Activated effector memory CD4-positive, alpha-beta T cell treated with anti-CD3 and anti-CD28 coated beads, Interleukin-2, amount 50 U/mL, for 16 hours (primary cell): ENCODE results near the gene ETS1.
"Not testable (repeated sequence)": the region's sequence is repeated elsewhere in the genome, so short reads cannot be mapped to it uniquely, and the experiment has no call there.

Source experiments
- DNase-seq: peaks from one replicate; pipeline ENCODE4 v3.0.0-alpha.2; 2020

ETS1 gene

DNA sequence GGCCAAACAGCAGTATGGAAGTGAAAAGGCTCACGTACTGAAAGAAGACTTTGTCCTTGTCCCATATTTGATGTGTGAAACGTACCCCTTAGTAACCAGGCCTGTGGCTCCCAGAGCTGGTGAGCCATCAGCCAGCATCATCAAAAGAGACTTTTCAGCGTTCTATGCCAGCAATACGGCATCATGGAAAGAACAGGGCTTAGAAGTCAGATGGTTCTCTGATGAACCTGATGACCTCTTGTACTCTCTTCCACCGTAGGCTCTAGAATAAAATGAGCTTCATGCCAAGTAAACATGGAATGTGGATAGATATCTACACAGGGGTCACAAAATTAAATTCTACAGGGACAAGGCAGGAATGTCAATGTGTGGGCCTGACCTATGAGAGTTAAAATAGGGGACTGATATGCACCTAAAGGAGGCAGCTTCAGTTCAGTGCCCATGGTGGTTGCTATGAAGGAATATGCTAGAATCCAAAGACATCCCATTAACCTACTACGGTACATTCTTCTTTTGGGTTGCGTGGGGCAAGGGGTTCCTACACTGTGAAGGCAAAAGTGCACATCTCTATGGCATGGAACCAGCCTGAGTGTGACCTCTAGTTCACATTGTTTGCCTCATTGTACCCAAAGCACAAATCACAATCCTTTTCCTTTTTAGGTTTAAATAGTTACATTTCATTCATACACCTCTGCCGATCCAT is 130.6 kb downstream of the ETS1 start:
- DNase-seq, result no peak

GRCh38 chr11:128455766-128456165 is 131.6 kb downstream of the ETS1 start:
- no peak for DNase-seq

- no peak for DNase-seq
These were observed 133.7 kb downstream of the ETS1 start for GRCh38 chr11:128453444-128454336.

DNA sequence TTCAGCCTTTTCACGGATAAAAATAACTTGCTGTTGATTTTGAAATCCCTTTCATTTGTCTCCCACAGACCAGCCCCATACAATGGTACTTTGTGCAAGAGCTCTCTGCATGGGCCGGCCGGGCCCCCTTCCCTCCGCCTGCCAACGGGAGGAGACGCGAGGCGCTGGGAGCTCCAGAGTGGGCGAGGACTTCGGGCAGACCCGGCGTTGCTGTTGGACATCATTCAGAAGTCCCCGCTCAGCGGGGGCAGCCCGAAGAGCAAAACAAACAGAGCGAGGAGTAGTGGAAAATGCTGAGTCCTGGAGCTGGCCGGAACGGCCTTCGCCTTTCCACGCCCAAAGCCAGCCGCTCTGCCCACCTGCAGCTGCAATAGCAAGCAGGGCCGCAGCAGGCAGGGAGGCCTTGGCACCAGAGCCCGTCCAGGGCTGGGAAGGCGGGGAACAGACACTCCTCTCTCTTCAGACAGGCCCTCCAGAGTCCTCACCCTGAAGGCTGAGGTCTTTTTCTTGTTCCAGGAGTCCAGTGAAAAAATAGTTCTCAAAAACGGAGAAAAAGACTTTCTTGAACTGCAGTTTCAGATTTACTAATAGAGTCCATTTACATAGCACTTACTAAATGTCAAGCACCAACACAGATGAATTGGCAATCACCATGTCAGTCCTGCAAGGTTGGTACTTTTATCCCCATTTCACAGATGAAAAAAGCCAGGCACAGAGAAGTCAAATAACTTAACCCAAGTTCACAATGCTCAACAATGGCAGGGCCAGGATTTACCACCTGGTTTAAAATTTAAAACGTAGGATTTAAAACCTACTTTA is 135.5 kb downstream of the ETS1 start:
- DNase-seq, result no peak

DNA sequence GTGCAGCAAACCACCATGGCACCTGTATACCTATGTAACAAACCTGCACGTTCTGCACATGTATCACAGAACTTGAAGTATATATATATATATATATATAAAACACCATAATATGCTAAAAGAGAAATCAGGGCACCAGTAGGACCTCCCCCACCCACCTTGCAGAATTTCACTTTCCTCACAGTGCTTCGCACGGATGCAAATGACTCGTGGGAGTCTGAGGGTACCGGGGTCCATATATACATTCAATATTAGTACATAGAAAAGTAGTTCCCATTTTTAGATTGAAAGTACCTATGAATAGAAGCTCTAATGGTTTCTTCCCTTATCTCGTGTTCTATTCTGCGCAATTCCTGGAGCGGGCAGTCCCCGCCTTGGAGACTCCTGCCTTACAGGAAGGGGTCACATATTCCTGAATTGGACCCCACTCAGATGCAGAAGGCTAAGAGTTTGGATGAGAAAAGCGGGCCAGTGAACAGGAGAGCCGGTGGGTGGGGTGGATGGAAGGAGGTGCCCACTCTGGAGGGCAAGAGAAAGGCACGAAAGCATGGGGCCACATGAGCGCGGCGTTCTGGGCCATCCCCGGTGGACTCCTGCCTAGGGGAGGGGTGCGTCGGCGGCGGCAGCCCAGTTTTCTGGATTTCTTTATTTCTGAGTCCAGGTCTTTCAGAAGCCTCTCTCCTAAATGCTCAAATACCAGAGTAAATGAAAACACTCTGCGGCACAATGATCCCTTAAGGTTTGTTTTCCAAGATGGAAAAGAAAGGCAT is 136.3 kb downstream of the ETS1 start:
- no peak for DNase-seq

DNA sequence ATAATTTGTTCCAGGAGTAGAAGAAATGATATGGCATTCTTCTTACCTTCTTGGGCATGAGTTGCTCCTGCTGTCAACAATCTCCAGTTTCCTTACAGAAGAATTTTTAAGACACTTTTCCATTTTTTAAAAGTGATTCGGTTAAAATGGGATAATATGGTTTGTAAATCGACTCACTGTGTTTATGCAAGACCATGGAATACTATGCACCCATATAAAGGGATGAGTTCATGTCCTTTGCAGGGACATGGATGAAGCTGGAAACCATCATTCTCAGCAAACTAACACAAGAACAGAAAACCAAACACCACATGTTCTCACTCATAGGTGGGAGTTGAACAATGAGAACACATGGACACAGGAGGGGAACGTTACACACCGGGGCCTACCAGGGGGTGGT is 136.9 kb downstream of the ETS1 start:
- DNase-seq, result not testable (repeated sequence)

DNA sequence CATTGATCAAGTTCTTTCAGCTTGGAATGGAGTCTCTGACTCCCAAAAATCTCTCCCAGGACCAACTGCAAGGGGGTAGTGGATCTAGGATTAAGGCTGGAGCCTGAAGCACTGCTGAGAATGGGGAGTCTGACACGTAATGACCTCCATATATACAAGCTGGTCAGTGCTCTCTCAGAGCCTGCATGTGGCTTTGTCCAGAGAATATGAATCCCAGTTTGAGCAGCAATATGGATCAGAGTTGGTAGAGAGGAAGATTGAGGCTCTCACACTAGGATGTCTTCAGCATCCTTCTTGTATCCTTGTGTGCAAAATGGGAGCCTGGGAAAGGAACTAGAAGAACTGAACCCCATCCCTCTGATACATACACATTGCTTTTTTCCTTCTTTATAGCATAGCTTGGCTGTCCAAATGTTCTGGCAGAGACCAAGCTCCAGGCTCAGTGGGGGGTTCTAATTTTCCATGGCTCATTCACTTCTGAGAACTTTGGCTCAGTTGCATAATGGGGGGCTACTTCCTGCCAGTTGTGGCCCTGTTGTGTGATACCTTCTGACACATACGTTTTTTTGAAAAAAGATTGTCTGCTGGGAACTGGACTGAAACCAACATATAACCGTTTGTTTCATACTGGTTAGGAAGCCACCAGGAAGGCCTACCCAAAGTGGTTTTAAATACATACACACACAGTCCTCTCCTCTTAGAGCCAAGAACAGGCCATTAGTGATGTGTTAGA is 138.2 kb downstream of the ETS1 start:
- no peak for DNase-seq

DNA sequence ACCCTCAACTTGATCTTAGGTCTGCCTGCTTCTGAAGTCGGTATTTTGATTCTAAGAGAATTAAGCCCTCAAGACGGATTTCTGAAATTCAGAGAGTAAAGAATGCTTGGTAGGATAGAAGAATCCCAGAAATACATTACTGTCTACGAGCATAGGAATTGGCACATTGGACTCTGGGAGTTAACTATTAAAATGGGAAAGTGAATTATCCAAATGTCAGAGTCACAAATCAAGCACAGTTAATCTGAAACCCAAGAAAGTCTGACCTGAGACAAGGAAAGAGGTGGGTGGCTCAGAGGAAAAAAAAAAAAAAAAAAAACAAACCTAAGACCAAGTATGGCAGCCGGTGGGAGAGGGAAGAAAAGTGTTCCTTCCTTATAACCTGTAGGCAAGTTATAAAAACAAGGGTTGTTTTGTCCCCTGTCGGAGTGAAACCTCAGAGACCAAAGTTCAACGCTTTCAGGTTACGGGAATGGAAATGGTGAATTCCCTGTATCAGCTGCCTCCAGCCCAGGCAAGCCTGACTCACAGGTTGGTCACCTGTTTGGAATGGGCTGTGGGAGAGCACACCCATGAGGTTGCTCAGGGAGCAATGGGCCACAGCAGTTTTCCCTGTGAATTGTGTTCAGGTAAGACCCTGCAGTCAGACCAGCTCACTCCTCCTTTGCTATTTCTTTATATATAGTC is 139.0 kb downstream of the ETS1 start:
- DNase-seq, result no peak

DNA sequence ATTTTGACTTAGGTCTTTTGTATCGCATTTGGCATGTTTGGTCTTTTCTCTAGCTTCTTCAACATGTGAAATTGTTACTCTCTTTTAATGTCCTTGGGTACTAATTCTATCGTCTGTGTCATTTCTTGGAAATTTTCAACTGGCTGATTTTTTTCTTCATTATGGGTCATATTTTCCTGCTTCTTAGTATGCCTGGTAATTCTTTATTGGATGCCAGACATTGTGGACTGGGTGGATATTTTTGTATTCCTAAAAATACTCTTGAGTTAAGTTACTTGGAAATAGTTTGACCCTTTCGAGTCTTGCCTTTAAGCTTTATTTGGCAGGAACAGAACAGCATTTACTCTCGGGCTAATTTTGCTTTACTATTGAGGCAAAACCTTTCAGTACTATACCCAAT is 140.1 kb downstream of the ETS1 start:
- DNase-seq, result no peak

- not testable (repeated sequence) for DNase-seq
These were observed 141.4 kb downstream of the ETS1 start for GRCh38 chr11:128445921-128446320.

GRCh38 chr11:128437136-128437535 is 150.2 kb downstream of the ETS1 start:
- DNase-seq, result no peak

- no peak for DNase-seq
These were observed 152.5 kb downstream of the ETS1 start for GRCh38 chr11:128434818-128435217.

DNA sequence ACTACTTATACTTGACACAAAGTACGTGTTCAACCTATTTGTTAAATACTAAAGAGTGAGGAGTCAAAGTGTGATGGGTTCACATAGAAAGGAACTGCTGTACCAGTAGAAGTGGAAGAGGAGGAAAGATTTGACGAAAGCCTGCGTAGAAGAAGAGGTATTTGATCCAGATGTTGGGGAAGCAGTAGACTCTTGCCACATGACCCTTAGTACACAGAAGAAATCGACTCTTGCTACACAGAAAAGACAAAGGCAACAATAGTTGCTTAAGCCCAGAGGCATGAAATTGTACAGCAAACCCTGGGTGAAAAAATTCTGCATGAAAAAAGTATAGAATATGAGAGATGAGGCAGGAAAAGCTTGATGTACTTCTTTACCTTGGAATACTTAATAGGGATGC is 152.9 kb downstream of the ETS1 start:
- DNase-seq, result no peak

GRCh38 chr11:128432926-128433325 is 154.4 kb downstream of the ETS1 start:
- no peak for DNase-seq

GRCh38 chr11:128431931-128432330 is 155.4 kb downstream of the ETS1 start:
- DNase-seq, result no peak

DNA sequence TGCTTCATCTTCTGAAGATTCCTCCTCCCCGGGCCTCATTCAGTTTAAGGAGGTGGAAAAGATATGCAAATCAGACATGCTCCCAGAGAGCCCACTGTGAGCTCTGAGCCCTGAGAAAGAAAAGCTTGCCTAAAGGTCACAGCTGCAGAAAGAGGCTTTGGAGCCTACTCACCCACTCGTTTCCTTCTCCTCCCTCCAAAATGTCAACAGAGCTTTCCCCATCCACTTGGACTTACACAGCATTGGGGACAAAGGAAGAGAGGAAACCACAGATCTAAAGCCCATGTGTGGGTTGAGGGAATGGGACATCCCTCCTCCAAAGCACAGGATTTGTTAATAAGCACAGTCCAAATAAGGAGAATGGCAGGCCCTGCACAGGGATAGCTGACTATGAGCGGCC is 158.4 kb downstream of the ETS1 start:
- DNase-seq, result no peak

DNA sequence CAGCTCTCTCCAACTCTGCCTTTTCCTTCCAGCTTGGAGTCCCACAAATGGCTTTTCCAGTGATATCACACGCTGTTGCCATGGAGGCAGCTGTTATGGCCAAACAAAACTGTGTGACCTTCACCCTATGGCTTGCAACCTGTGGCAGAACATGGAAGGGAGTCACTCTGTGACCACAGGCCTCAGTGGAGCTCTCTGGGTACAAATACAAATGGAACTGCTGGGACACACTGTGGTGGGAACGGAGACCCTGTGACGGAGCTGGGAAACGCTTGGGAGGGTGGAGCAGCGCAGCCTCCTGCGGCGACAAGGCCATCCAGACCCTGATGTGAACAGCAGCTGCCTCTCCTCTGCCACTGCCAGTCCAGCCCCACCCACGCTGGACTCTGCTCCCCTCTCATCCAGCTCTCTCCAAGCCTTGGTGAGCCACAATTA is 162.5 kb downstream of the ETS1 start:
- DNase-seq, result no peak

- no peak for DNase-seq
These were observed 163.1 kb downstream of the ETS1 start for GRCh38 chr11:128424271-128424711.

DNA sequence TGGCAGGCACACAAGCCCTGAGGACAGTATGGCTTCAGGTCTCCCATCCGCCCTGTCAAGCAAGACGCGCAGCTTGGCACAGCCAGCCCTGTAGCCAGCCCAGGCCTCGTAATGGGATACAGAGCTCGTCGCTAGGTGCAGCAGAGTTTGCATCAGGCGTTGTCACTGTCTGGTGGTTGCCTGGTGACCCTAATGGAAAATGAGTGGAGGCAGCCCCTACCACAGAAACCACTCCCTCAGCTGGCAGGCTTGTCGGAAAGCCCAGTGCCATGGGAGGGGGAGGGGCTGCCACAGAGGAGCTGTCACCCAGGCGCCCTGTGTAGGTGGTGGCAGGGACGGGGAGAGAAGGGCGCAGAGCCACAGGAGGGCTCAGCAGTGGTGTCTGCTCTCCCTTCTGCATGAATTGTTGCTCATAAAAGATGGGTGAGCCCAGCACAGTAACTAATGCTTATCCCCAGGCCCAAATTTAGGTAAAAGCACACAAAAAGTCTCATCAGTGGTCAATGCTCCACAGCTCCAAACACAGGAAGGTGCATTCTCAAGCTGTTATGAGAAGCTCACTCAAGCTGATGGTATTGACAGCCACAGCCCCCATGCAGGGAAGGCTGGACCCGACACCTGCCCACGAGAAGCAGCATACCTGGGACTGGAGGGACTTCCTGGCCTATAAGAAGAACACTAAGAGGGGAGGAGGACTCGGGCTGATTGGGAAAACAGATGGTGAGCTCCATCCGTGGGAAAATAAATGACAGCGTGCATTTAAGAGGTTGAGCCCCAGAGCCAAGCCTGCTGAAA is 164.6 kb downstream of the ETS1 start:
- DNase-seq, result peak; percentile 95
